ENCODE measurements around the gene SARNP.
A peak's percentile ranks its signal among the peaks of the same experiment; 100 is the strongest.
"Not testable (repeated sequence)": the region's sequence is repeated elsewhere in the genome, so short reads cannot be mapped to it uniquely, and the experiment has no call there.

SARNP gene

GRCh38 chr12:55839345-55840140 is 22.0 kb upstream of the SARNP start:
- DNase-seq: no peak

GRCh38 chr12:55838361-55838760 is 20.8 kb upstream of the SARNP start:
- no peak for DNase-seq

- not testable (repeated sequence) for DNase-seq
Observed at GRCh38 chr12:55834400-55834799, 16.9 kb upstream of the SARNP start.

- no peak for DNase-seq
Observed at GRCh38 chr12:55833056-55833455, 15.5 kb upstream of the SARNP start.

- DNase-seq: no peak
Observed at GRCh38 chr12:55831447-55831815, 13.9 kb upstream of the SARNP start.

GRCh38 chr12:55830601-55831446 is 13.3 kb upstream of the SARNP start:
- DNase-seq: peak; percentile 23

- peak; percentile 21 for DNase-seq
Observed at GRCh38 chr12:55829967-55830600, 12.6 kb upstream of the SARNP start.

- no peak for DNase-seq
Observed at GRCh38 chr12:55828357-55828756, 10.8 kb upstream of the SARNP start.

GRCh38 chr12:55827806-55828205 is 10.3 kb upstream of the SARNP start:
- DNase-seq: no peak

- DNase-seq: no peak
Observed at GRCh38 chr12:55824726-55825125, 7.2 kb upstream of the SARNP start.

GRCh38 chr12:55823419-55823818 is 5.9 kb upstream of the SARNP start:
- DNase-seq: no peak

GRCh38 chr12:55822228-55822627 is 4.7 kb upstream of the SARNP start:
- DNase-seq: no peak

- no peak for DNase-seq
Observed at GRCh38 chr12:55820679-55821078, 3.2 kb upstream of the SARNP start.

- no peak for DNase-seq
Observed at GRCh38 chr12:55818886-55819285, 1.4 kb upstream of the SARNP start.

GRCh38 chr12:55818140-55818728 is 710 bp upstream of the SARNP start:
- no peak for DNase-seq

- no peak for DNase-seq
Observed at GRCh38 chr12:55816881-55817344, 611 bp downstream of the SARNP start.

- DNase-seq: no peak
Observed at GRCh38 chr12:55815473-55815872, 2.1 kb downstream of the SARNP start.

- DNase-seq: no peak
Observed at GRCh38 chr12:55814257-55814656, 3.3 kb downstream of the SARNP start.

- DNase-seq: no peak
Observed at GRCh38 chr12:55812088-55812487, 5.4 kb downstream of the SARNP start.

- no peak for DNase-seq
Observed at GRCh38 chr12:55809274-55809673, 8.2 kb downstream of the SARNP start.

GRCh38 chr12:55806982-55807381 is 10.5 kb downstream of the SARNP start:
- DNase-seq: no peak

GRCh38 chr12:55797550-55797949 is 20.0 kb downstream of the SARNP start:
- DNase-seq: no peak

- no peak for DNase-seq
Observed at GRCh38 chr12:55797068-55797467, 20.5 kb downstream of the SARNP start.
